ENCODE measurements around the gene SLC35F2. TPM values are rescaled to one million over a fixed set of nuclear protein-coding genes. Genes with fewer than 3 reads are reported as not detected.
"Not testable (repeated sequence)": the region's sequence is repeated elsewhere in the genome, so short reads cannot be mapped to it uniquely, and the experiment has no call there.

Gene SLC35F2
- 3.5 TPM for total RNA-seq (ENCODE audit: unreplicated experiment)
- long read RNA-seq, partial matches to known transcripts, result 1 of 4 reads
- long read RNA-seq, other reads (novel, unspliced or antisense), result 0 of 4 reads

GRCh38 chr11:107858217-107859070 lies at the start of gene SLC35F2:
Gene SLC35F2 (minus strand): TSS chr11:107858787. CDS start chr11:107858767, 20 bp downstream.
- no peaks in the 10 kb centered on the region for H3K36me3 Mint-ChIP-seq (ENCODE audit: unreplicated experiment)
- peaks cover 8% of the 10 kb centered on the region for H3K27me3 Mint-ChIP-seq (ENCODE audit: unreplicated experiment)
- peaks cover 2% of the 10 kb centered on the region for H3K9me3 Mint-ChIP-seq (ENCODE audit: unreplicated experiment)
- peak; percentile 74 for DNase-seq
- H3K4me3 Mint-ChIP-seq (ENCODE audit: unreplicated experiment), result peak within 1 kb of the TSS; percentile 95
- H3K4me1 Mint-ChIP-seq (ENCODE audit: low read depth, unreplicated experiment), result peaks cover 1% of the 10 kb centered on the region
- peak within 1 kb of the TSS; percentile 64 for H3K27ac Mint-ChIP-seq (ENCODE audit: unreplicated experiment)
- TF ChIP-seq, protein P1, sequence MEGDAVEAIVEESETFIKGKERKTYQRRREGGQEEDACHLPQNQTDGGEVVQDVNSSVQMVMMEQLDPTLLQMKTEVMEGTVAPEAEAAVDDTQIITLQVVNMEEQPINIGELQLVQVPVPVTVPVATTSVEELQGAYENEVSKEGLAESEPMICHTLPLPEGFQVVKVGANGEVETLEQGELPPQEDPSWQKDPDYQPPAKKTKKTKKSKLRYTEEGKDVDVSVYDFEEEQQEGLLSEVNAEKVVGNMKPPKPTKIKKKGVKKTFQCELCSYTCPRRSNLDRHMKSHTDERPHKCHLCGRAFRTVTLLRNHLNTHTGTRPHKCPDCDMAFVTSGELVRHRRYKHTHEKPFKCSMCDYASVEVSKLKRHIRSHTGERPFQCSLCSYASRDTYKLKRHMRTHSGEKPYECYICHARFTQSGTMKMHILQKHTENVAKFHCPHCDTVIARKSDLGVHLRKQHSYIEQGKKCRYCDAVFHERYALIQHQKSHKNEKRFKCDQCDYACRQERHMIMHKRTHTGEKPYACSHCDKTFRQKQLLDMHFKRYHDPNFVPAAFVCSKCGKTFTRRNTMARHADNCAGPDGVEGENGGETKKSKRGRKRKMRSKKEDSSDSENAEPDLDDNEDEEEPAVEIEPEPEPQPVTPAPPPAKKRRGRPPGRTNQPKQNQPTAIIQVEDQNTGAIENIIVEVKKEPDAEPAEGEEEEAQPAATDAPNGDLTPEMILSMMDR (IDR thresholded peaks at IDR 0.05; ENCODE audit: partially characterized antibody, unreplicated experiment), result no peak

DNA sequence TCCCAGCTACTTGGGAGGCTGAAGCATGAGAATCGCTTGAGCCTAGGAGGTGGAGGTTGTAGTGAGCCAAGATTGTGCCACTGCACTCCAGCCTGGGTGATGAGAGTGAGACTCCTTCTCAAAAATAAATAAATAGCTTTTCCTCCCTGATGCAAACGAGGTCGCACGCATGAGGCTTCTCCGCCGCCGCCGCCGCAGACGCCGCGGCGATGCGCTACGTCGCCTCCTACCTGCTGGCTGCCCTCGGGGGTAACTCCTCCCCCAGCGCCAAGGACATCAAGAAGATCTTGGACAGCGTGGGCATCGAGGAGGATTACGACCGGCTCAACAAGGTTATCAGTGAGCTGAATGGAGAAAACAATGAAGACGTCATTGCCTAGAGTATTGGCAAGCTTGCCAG lies 49.6 kb upstream of the SLC35F2 start:
- no peak overlapping the region for H3K4me3 Mint-ChIP-seq (ENCODE audit: unreplicated experiment)
- no peaks in the 10 kb centered on the region for H3K4me1 Mint-ChIP-seq (ENCODE audit: low read depth, unreplicated experiment)
- peaks cover 3% of the 10 kb centered on the region for H3K27me3 Mint-ChIP-seq (ENCODE audit: unreplicated experiment)
- H3K27ac Mint-ChIP-seq (ENCODE audit: unreplicated experiment), result no peak overlapping the region
- DNase-seq, result no peak
- TF ChIP-seq, protein P1 (IDR thresholded peaks at IDR 0.05; ENCODE audit: partially characterized antibody, unreplicated experiment), result no peak
- H3K36me3 Mint-ChIP-seq (ENCODE audit: unreplicated experiment), result no peaks in the 10 kb centered on the region
- H3K9me3 Mint-ChIP-seq (ENCODE audit: unreplicated experiment), result no peaks in the 10 kb centered on the region

DNA sequence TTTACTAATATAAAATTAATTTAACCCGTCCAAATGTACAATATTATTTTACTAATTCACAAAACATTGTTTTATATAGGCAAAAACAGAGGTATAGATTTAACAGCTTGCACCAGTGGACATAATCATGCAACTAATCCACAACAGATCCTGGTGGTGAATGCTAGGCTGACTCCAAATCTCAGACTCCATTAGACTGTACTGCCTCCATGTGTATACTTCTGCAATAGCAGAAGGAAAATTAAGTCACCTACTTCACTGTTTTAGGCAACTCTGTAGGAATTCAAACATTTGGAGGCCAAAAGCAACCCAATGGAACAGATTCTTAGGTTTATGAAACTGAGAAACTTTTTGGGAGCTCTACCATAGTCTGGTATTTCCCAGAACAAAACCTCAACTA lies 39.7 kb upstream of the SLC35F2 start:
- DNase-seq, result no peak
- H3K9me3 Mint-ChIP-seq (ENCODE audit: unreplicated experiment), result no peaks in the 10 kb centered on the region
- peaks cover 1% of the 10 kb centered on the region for H3K27me3 Mint-ChIP-seq (ENCODE audit: unreplicated experiment)
- H3K36me3 Mint-ChIP-seq (ENCODE audit: unreplicated experiment), result no peaks in the 10 kb centered on the region
- TF ChIP-seq, protein P1 (IDR thresholded peaks at IDR 0.05; ENCODE audit: partially characterized antibody, unreplicated experiment), result no peak
- no peak overlapping the region for H3K27ac Mint-ChIP-seq (ENCODE audit: unreplicated experiment)
- H3K4me1 Mint-ChIP-seq (ENCODE audit: low read depth, unreplicated experiment), result no peaks in the 10 kb centered on the region
- no peak overlapping the region for H3K4me3 Mint-ChIP-seq (ENCODE audit: unreplicated experiment)

- no peaks in the 10 kb centered on the region for H3K36me3 Mint-ChIP-seq (ENCODE audit: unreplicated experiment)
Measured at GRCh38 chr11:107882095-107882820, 23.7 kb upstream of the SLC35F2 start.

DNA sequence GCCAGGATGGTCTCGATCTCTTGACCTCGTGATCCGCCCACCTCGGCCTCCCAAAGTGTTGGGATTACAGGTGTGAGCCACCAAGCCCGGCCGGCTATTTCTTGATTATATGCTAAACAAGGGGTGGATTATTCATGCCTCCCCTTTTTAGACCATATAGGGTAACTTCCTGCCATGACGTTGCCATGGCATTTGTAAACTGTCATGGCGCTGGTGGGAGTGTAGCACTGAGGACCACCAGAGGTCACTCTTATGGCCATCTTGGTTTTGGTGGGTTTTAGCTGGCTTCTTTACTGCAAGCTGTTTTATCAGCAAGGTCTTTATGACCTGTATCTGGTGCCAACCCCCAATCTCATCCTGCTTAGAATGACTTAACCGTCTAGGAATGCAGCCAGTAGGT lies 22.9 kb upstream of the SLC35F2 start:
- not testable (repeated sequence) for H3K36me3 Mint-ChIP-seq (ENCODE audit: unreplicated experiment); H3K27ac Mint-ChIP-seq (ENCODE audit: unreplicated experiment); H3K9me3 Mint-ChIP-seq (ENCODE audit: unreplicated experiment); H3K4me3 Mint-ChIP-seq (ENCODE audit: unreplicated experiment); DNase-seq; H3K4me1 Mint-ChIP-seq (ENCODE audit: low read depth, unreplicated experiment); H3K27me3 Mint-ChIP-seq (ENCODE audit: unreplicated experiment)

More at GRCh38 chr11:107882095-107882820, 23.7 kb upstream of the SLC35F2 start:
- H3K4me3 Mint-ChIP-seq (ENCODE audit: unreplicated experiment), result no peak overlapping the region
- no peaks in the 10 kb centered on the region for H3K9me3 Mint-ChIP-seq (ENCODE audit: unreplicated experiment)
- no peaks in the 10 kb centered on the region for H3K27me3 Mint-ChIP-seq (ENCODE audit: unreplicated experiment)
- TF ChIP-seq, protein P1 (IDR thresholded peaks at IDR 0.05; ENCODE audit: partially characterized antibody, unreplicated experiment), result no peak
- no peak overlapping the region for H3K27ac Mint-ChIP-seq (ENCODE audit: unreplicated experiment)
- no peak for DNase-seq
- no peaks in the 10 kb centered on the region for H3K4me1 Mint-ChIP-seq (ENCODE audit: low read depth, unreplicated experiment)
